ENCODE measurements around the gene GDPGP1. TPM values are rescaled to one million over a fixed set of nuclear protein-coding genes. Genes with fewer than 3 reads are reported as not detected.
"Not testable (repeated sequence)": the region's sequence is repeated elsewhere in the genome, so short reads cannot be mapped to it uniquely, and the experiment has no call there.

The GDPGP1 gene
- total and polyA plus RNA-seq, 9 of the 15 experiments (the other 6 are each of a cell fraction or from before 2014, with no cell fraction given): 0.78 to 6.1 (median 2.8) TPM

DNA sequence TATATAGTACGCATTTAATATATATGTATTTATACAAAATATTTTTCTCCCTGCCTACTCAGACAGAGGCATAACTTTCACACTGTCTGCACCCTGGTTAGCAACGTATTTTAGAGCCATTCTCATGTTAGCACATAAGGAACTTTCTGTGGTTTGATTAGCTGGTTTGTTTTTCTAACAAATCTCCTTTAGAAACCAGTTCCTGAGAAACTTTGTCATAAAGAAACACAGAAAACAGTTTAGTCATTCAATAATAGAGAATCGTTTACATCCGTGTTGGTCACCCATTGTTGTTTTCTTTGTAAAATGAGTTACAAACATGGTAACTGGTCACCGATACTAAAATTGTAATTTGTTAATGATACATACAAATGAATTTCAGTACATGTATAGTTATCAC is 25.5 kb downstream of the GDPGP1 start:
- DNase-seq (ENCODE audit: extremely low read depth in 1 of 4, low spot score in 3 of 4) (no peak), FAIRE-seq (no peak), ATAC-seq (no peak)
- ChIA-PET CTCF (ENCODE audit: low intra/inter-chr PET ratio) (no interaction called here), POLR2A (interaction anchor here (0.7 kb wide), 1 partner anchor 380 kb away, joined by 3 read pairs; no protein-coding TSS in a partner anchor)
- no peaks in the 10 kb centered on the region for H3K9me3 ChIP-seq (replicated peaks; ENCODE audit: control insufficient read depth, insufficient read depth, low read depth, low read length)
- peaks cover 3% of the 10 kb centered on the region; the same call in 2 of the 3 replicates for H3K79me2 ChIP-seq (ENCODE audit: control insufficient read depth, insufficient read depth, low read length)
- H3K36me3 ChIP-seq (ENCODE audit: control insufficient read depth, insufficient read depth, low read length): no peaks in the 10 kb centered on the region
- no peak overlapping the region for H3K9ac ChIP-seq (ENCODE audit: insufficient read depth in 1 of 2, low read depth in 2 of 2, low read length in 2 of 2)
- 40% methylated on average over 5 of the region's 5 CpGs for WGBS (ENCODE audit: insufficient coverage, low coverage, missing lambda C conversion rate)
- BruUV-seq (replicated peaks): no TSS peak
- TF ChIP-seq ZC3H4 (CRISPR knock-in tag; IDR thresholded peaks at IDR 0.05; ENCODE audit: borderline replicate concordance) (no peak), NCOA6 (IDR thresholded peaks at IDR 0.05) (no peak), HLTF (IDR thresholded peaks at IDR 0.05) (no peak)
- in situ Hi-C loops (cut with MboI): no loop called here
- 0 out of 5 replicates have a peak, but pooled peaks cover 0 to 4% of the 10 kb centered on the region in 2 experiments for H3K27me3 ChIP-seq (ENCODE audit: control insufficient read depth in 2 of 2, insufficient read depth in 2 of 2, low read length in 2 of 2)
- H3K4me2 ChIP-seq (ENCODE audit: insufficient read depth, low read length): no peak overlapping the region
- no peak overlapping the region for H2AFZ ChIP-seq (ENCODE audit: low read depth, low read length)
- peaks cover 0 to 4% of the 10 kb centered on the region in 2 experiments; a peak in 3 of 5 replicates for H3K4me1 ChIP-seq (replicated peaks in 1 of 2; ENCODE audit: control insufficient read depth in 2 of 2, insufficient read depth in 2 of 2, low read length in 2 of 2)
- no peak overlapping the region for H3K4me3 ChIP-seq
- no peaks in the 10 kb centered on the region for H3K9me1 ChIP-seq (ENCODE audit: control insufficient read depth, insufficient read depth, low read length)
- no peak overlapping the region for H3K27ac ChIP-seq (ENCODE audit: extremely low read depth, low read depth, low read length)
- intact Hi-C loops (cut with micrococcal nuclease): no loop called here
- no peaks in the 10 kb centered on the region for H4K20me1 ChIP-seq (replicated peaks; ENCODE audit: control insufficient read depth, insufficient read depth, low read length)

DNA sequence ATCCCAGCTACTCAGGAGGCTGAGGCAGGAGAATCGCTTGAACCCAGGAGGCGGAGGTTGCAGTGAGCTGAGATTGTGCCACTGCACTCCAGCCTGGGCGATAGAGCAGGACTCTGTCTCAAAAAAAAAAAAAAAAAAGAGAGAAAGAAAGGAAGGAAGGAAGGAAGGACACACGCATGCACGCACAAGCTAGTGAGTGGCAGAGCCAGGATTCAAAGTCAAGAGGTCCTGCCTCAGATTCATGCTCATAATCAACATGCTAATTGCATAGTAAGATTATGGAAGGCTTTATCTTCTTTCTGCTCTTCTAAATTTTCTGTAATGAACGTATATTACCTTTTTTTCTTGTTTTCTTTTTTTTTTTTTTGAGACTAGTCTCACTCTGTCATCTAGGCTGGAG is 26.7 kb downstream of the GDPGP1 start:
- H4K20me1 ChIP-seq (replicated peaks; ENCODE audit: control insufficient read depth, insufficient read depth, low read length); H3K9me3 ChIP-seq (replicated peaks; ENCODE audit: control insufficient read depth, insufficient read depth, low read depth, low read length); H3K4me1 ChIP-seq (replicated peaks in 1 of 2; ENCODE audit: control insufficient read depth in 2 of 2, insufficient read depth in 2 of 2, low read length in 2 of 2); H3K4me3 ChIP-seq; intact Hi-C loops (cut with micrococcal nuclease); in situ Hi-C loops (cut with MboI); H3K27me3 ChIP-seq (ENCODE audit: control insufficient read depth in 2 of 2, insufficient read depth in 2 of 2, low read length in 2 of 2); BruUV-seq (replicated peaks); ATAC-seq; H3K27ac ChIP-seq (ENCODE audit: extremely low read depth, low read depth, low read length); CTCF ChIA-PET (ENCODE audit: low intra/inter-chr PET ratio); H3K9ac ChIP-seq (ENCODE audit: insufficient read depth in 1 of 2, low read depth in 2 of 2, low read length in 2 of 2); H3K36me3 ChIP-seq (ENCODE audit: control insufficient read depth, insufficient read depth, low read length); H3K4me2 ChIP-seq (ENCODE audit: insufficient read depth, low read length); H3K9me1 ChIP-seq (ENCODE audit: control insufficient read depth, insufficient read depth, low read length); DNase-seq (ENCODE audit: extremely low read depth in 1 of 4, low spot score in 3 of 4); FAIRE-seq; H2AFZ ChIP-seq (ENCODE audit: low read depth, low read length): not testable (repeated sequence)
- POLR2A ChIA-PET: interaction anchor here (0.6 to 1.1 kb wide), 3 partner anchors 12 to 313 kb away, joined by 3 read pairs; no protein-coding TSS in a partner anchor
- H3K79me2 ChIP-seq (ENCODE audit: control insufficient read depth, insufficient read depth, low read length): peaks cover 15% of the 10 kb centered on the region
- WGBS (ENCODE audit: insufficient coverage, low coverage, missing lambda C conversion rate): 40% methylated on average over 3 of the region's 6 CpGs

Data from K562 (cell line).